NCI-H1092 (cell line): ENCODE measurements around the gene PARP4.
"Not testable (repeated sequence)": the region's sequence is repeated elsewhere in the genome, so short reads cannot be mapped to it uniquely, and the experiment has no call there.

Experiments used
- DNase-seq: peaks from one replicate; lab custom pipeline; 2025; lab: John Stamatoyannopoulos, UW

PARP4 gene

GRCh38 chr13:24512197-24512907 lies at the start of gene PARP4:
Gene PARP4 (minus strand): TSS chr13:24512778. CDS start chr13:24503776, 9,002 bp downstream.
- peak; percentile 59 for DNase-seq

- not testable (repeated sequence) for DNase-seq
These were observed 48.1 kb upstream of the PARP4 start for GRCh38 chr13:24560579-24561187.

GRCh38 chr13:24559431-24560218 lies 47.0 kb upstream of the PARP4 start:
- DNase-seq: not testable (repeated sequence)

GRCh38 chr13:24557081-24557480 lies 44.5 kb upstream of the PARP4 start:
- DNase-seq: no peak

- DNase-seq: not testable (repeated sequence)
These were observed 41.3 kb upstream of the PARP4 start for GRCh38 chr13:24553892-24554291.

- DNase-seq: not testable (repeated sequence)
These were observed 29.1 kb upstream of the PARP4 start for GRCh38 chr13:24541476-24542352.

- no peak for DNase-seq
These were observed 28.5 kb upstream of the PARP4 start for GRCh38 chr13:24541127-24541475.

- DNase-seq: no peak
These were observed 27.9 kb upstream of the PARP4 start for GRCh38 chr13:24540236-24541126.

- DNase-seq: no peak
These were observed 27.1 kb upstream of the PARP4 start for GRCh38 chr13:24539500-24540165.

- no peak for DNase-seq
These were observed 16.9 kb upstream of the PARP4 start for GRCh38 chr13:24529478-24529877.

GRCh38 chr13:24528816-24529398 lies 16.3 kb upstream of the PARP4 start:
- DNase-seq: no peak

- DNase-seq: no peak
These were observed 14.7 kb upstream of the PARP4 start for GRCh38 chr13:24527266-24527775.

- DNase-seq: no peak
These were observed 8.2 kb upstream of the PARP4 start for GRCh38 chr13:24520733-24521132.

- no peak for DNase-seq
These were observed 4.3 kb upstream of the PARP4 start for GRCh38 chr13:24516919-24517318.

- DNase-seq: no peak
These were observed 283 bp upstream of the PARP4 start for GRCh38 chr13:24512908-24513213.

GRCh38 chr13:24511816-24512196 lies 772 bp downstream of the PARP4 start:
- DNase-seq: no peak

GRCh38 chr13:24511019-24511815 lies 1.4 kb downstream of the PARP4 start:
- no peak for DNase-seq

GRCh38 chr13:24506698-24507335 lies 5.8 kb downstream of the PARP4 start:
- DNase-seq: no peak

GRCh38 chr13:24506283-24506682 lies 6.3 kb downstream of the PARP4 start:
- DNase-seq: not testable (repeated sequence)
